ENCODE measurements around the gene PHF1. TPM values are rescaled to one million over a fixed set of nuclear protein-coding genes. Genes with fewer than 3 reads are reported as not detected.

The PHF1 gene
- total and polyA plus RNA-seq, 2 experiments from 2014 or later = 34.5 to 116 TPM

- peaks cover 33% of the 10 kb centered on the region for H3K4me1 ChIP-seq (ENCODE audit: low read depth)
- peak overlapping the region; percentile 49 for H3K4me3 ChIP-seq
- H3K9me3 ChIP-seq (ENCODE audit: low read depth) = no peaks in the 10 kb centered on the region
- peak; percentile 52 for TF ChIP-seq CTCF (IDR thresholded peaks at IDR 0.05; ENCODE audit: low read depth, low read length)
- H3K36me3 ChIP-seq = no peaks in the 10 kb centered on the region
- DNase-seq (ENCODE audit: low read depth in 1 of 2, low spot score in 1 of 2) = peak; percentile 87 to 89
- H3K27me3 ChIP-seq = no peaks in the 10 kb centered on the region
- peak overlapping the region; percentile 86 for H3K27ac ChIP-seq
Measured at GRCh38 chr6:33425668-33426577, 15.1 kb downstream of the PHF1 start.

DNA sequence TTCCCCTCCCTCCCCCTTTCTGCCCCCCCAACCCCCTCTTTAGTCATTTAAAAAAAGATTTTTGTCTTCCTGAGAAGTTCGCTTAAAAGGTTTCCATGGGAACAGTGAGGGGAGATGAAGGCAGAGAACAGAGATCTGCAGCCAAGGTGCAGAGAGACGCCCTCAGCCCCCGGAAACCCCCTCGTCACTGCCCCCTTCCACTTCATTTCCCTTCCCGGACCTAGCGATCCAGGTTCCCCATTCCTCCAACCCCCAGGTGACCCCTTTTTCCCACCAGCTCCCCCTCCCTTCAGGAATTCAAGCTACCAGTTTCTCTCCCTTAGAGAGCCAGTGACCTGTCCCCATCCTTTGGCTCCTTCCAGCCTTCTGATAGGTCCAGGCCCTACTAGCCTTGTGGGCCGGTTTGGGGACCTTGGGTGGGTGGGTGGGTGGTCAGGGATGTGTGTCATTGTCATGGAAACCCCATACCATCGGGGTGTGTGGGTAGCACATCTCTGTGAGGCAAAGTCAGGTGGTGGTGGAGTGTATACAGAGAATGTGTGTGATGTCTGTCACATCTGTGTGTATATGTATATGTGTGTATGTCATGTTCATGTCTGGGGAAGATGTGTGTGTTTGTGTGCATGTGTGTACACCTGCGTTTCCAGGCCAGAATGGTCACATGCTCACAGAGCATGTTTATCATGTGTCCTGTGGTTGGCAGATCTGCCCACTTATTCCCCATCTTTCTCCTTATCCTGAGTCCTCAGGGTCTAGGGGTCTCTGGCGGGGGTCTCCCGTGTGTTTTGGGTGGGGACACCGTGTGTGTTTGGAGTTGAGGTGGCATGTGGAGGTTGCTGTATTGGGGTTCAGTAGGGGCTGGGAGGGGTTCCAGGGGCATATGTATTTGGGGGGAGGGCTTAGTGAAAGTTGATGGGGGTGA is 16.0 kb downstream of the PHF1 start:
- no peak for TF ChIP-seq CTCF (IDR thresholded peaks at IDR 0.05; ENCODE audit: low read depth, low read length)

DNA sequence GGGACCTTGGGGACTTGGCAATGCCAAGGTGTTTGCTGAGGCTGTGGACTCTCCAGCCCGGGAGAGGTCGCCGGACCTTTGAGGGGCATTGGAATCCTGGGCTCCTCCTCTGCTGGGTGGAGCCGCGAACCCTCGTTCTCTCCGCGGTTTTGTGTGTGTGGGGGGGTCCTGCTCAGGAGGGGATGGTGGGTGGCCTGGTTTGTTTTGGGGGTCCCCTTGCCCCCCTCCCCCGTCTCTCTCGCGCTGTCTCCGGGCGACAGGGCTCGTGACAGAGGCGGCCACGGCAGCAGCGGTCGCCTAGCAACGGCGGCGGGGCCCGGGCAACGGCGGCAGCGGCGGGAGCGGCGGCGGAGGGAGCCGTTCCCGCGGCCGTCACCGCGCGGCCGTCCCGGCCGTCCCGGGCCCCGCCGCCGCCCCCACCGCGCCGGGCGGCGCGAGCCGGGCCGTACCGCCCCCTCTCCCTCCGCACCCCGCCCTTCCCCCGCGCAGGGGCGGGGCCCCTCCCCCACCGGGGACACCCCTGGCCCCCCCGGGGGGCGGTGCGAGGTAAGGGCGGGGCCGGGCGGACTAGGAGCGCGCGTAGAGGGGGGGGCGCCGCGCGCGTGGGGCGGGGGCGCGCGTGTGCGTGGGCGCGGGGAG is 16.9 kb downstream of the PHF1 start:
- DNase-seq (ENCODE audit: low read depth in 1 of 2, low spot score in 1 of 2) = peak in 1 of 2 donors; percentile 75
- H3K27me3 ChIP-seq = no peaks in the 10 kb centered on the region
- no peaks in the 10 kb centered on the region for H3K9me3 ChIP-seq (ENCODE audit: low read depth)
- H3K4me3 ChIP-seq = peak overlapping the region; percentile 69
- peaks cover 46% of the 10 kb centered on the region for H3K4me1 ChIP-seq (ENCODE audit: low read depth)
- no peaks in the 10 kb centered on the region for H3K36me3 ChIP-seq
- TF ChIP-seq CTCF (IDR thresholded peaks at IDR 0.05; ENCODE audit: low read depth, low read length) = no peak
- peak overlapping the region; percentile 24 for H3K27ac ChIP-seq

More for the DNA sequence above, 16.0 kb downstream of the PHF1 start:
- H3K27me3 ChIP-seq = no peaks in the 10 kb centered on the region
- H3K4me3 ChIP-seq = peak overlapping the region; percentile 69
- no peak for DNase-seq (ENCODE audit: low read depth in 1 of 2, low spot score in 1 of 2)
- H3K4me1 ChIP-seq (ENCODE audit: low read depth) = peaks cover 37% of the 10 kb centered on the region
- peak overlapping the region; percentile 86 for H3K27ac ChIP-seq
- H3K36me3 ChIP-seq = no peaks in the 10 kb centered on the region
- H3K9me3 ChIP-seq (ENCODE audit: low read depth) = no peaks in the 10 kb centered on the region

GRCh38 chr6:33428224-33428965 is 17.6 kb downstream of the PHF1 start:
- TF ChIP-seq CTCF (IDR thresholded peaks at IDR 0.05; ENCODE audit: low read depth, low read length) = peak; percentile 30
- H3K27ac ChIP-seq = peak overlapping the region; percentile 24
- no peaks in the 10 kb centered on the region for H3K27me3 ChIP-seq
- H3K4me3 ChIP-seq = peak overlapping the region; percentile 69
- H3K36me3 ChIP-seq = no peaks in the 10 kb centered on the region
- peak; percentile 24 to 34 for DNase-seq (ENCODE audit: low read depth in 1 of 2, low spot score in 1 of 2)
- peaks cover 52% of the 10 kb centered on the region for H3K4me1 ChIP-seq (ENCODE audit: low read depth)
- H3K9me3 ChIP-seq (ENCODE audit: low read depth) = no peaks in the 10 kb centered on the region
